Activated naive CD4-positive, alpha-beta T cell treated with anti-CD3 and anti-CD28 coated beads, Interleukin-2, amount 10 ng/mL, durations not matched to agents 7 days and 5 days (primary cell): ENCODE data around the gene FCHSD2.
"Not testable (repeated sequence)": the region's sequence is repeated elsewhere in the genome, so short reads cannot be mapped to it uniquely, and the experiment has no call there.

ENCODE experiments used
- CTCF ChIA-PET: fragments of 350-600 bp; sonication (Branson Sonifier 250); formaldehyde crosslinking; loops from one replicate; lab custom pipeline; 2021; ENCODE audit warnings: antibody characterized with exemption; lab: Charles Lee
- DNase-seq: peaks from one replicate; pipeline ENCODE4 v3.0.0-alpha.2; 2020
- H3K27ac Mint-ChIP-seq: one replicate; pipeline ENCODE4 v1.8.0; 2021; ENCODE audit warnings: mild to moderate bottlenecking, moderate library complexity, mixed read lengths
- H3K27me3 Mint-ChIP-seq: one replicate; pipeline ENCODE4 v1.8.0; 2021; ENCODE audit warnings: mild to moderate bottlenecking, mixed read lengths
- H3K36me3 Mint-ChIP-seq: one replicate; pipeline ENCODE4 v1.8.0; 2021; ENCODE audit warnings: mixed read lengths
- H3K4me1 Mint-ChIP-seq: one replicate; pipeline ENCODE4 v1.8.0; 2021; ENCODE audit warnings: mixed read lengths
- H3K4me3 Mint-ChIP-seq: one replicate; pipeline ENCODE4 v1.8.0; 2021; ENCODE audit warnings: mild to moderate bottlenecking, moderate library complexity, mixed read lengths
- H3K9me3 Mint-ChIP-seq: one replicate; pipeline ENCODE4 v1.8.0; 2021; ENCODE audit warnings: mixed read lengths

Gene FCHSD2

DNA sequence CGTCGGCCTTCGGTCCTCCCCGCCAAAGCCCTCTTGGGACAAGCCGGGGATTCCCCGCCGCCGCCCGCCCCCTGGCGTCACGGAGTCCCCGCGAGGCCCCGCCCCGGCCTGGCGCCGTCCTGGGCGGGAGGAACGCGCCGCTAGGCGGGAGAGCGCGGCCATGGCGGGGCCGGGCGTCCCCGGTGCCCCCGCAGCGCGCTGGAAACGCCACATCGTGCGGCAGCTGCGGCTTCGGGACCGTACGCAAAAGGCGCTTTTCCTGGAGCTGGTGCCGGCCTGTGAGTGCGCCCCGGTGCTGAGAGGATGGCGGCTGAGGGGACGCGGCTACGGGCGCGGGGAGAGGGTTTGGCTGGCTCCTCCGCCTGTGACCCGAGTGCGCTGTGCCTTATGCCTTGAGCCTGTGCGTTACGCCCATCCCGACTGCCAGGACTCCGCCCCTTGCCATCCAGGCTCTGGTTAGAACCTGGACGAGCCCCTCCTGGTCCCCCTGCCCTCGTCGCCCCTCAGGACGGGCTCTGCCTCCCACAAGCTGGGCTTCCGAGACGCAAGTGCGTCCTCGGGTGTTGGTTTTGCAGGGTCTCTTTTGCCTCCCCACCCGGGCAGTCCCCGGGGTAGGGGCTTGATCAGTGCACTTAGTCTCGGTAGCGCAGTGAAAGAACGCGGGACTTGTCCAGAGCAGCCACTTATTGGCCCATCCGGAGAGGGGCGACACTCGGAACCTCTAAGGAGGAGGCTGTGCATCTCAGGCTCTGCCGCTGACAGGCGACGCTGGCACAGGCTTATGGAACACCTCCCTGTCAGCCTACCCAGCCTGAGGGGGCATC is 327.6 kb downstream of the FCHSD2 start, which contains the start of gene ATG16L2:
ATG16L2 (plus strand) TSS at position 126 of the 824 bp plus-strand sequence; CDS start at position 161, 35 bp downstream.
- CTCF ChIA-PET = interaction anchor here (1.4 to 6.0 kb wide), 7 partner anchors 20 to 364 kb away, joined by 4 to 48 read pairs (median 7); partner anchors contain the start of gene STARD10
- peak within 1 kb of the TSS; percentile 99 for H3K27ac Mint-ChIP-seq

DNA sequence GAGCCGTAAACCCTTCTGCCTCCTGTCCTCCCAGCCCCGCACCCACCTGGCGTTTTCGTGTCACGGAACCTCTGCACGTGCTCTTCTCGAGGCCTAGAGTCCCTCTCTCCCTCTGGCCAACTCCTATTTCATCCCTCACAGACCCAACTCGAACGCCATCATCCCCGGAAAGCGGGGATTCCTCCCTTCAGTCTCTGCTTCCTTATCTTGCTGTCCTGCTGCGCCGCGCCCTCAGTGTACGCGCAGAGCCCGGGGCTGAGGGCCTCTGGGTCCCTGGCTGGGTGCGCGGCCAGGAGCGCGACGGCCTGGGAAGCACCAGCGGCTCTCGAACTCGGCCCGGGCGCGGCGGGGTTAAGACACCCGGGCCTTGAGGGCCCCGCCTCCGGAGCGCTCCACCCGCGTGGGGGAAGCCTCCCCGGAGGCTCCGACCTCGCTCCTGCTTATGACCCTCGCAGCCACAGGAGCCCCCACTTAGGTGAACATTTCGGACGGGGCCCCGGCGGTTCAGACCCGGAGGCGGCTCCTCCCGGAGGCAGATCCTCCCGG is 328.3 kb downstream of the FCHSD2 start:
- Mint-ChIP-seq H3K27me3 (no peaks in the 10 kb centered on the region), H3K4me1 (peaks cover 53% of the 10 kb centered on the region), H3K36me3 (peaks cover 40% of the 10 kb centered on the region), H3K4me3 (peak overlapping the region; percentile 99), H3K27ac (peak overlapping the region; percentile 98), H3K9me3 (no peaks in the 10 kb centered on the region)
- CTCF ChIA-PET = interaction anchor here (0.7 to 6.0 kb wide), 14 partner anchors 12 to 364 kb away, joined by 3 to 48 read pairs (median 4); partner anchors contain the start of gene STARD10
- peak; percentile 85 for DNase-seq

More for the DNA sequence above, 327.6 kb downstream of the FCHSD2 start, which contains the start of gene ATG16L2:
- no peaks in the 10 kb centered on the region for H3K9me3 Mint-ChIP-seq
- H3K27me3 Mint-ChIP-seq = no peaks in the 10 kb centered on the region
- H3K4me1 Mint-ChIP-seq = peaks cover 59% of the 10 kb centered on the region
- H3K36me3 Mint-ChIP-seq = peaks cover 43% of the 10 kb centered on the region
- peak within 1 kb of the TSS; percentile 99 for H3K4me3 Mint-ChIP-seq
- DNase-seq = peak; percentile 90

GRCh38 chr11:72812967-72813739 is 329.0 kb downstream of the FCHSD2 start:
- CTCF ChIA-PET = interaction anchor here (0.5 to 6.0 kb wide), 17 partner anchors 11 to 367 kb away, joined by 3 to 48 read pairs (median 3); partner anchors contain the start of gene STARD10
- Mint-ChIP-seq H3K4me1 (peaks cover 54% of the 10 kb centered on the region), H3K36me3 (peaks cover 39% of the 10 kb centered on the region), H3K27me3 (no peaks in the 10 kb centered on the region), H3K27ac (peak overlapping the region; percentile 98), H3K4me3 (peak overlapping the region; percentile 99), H3K9me3 (no peaks in the 10 kb centered on the region)
- peak; percentile 79 for DNase-seq

DNA sequence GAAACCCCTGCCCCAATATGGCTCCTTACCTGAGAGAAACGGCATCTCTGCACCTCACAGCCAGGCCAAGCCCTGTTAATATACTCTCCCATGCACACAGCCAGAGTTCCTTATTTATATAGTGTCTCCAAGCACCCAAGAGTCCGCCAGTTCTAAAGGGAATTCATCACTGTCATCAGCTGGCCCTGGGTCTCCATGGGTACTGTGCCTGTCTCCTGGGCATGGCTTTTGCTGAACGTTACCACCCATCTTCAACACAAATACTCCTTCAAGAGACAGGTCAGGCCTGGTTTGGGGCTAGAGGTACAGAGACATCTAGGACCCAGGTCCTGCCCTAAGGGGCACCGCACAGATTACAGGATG is 329.5 kb downstream of the FCHSD2 start:
- peaks cover 51% of the 10 kb centered on the region for H3K4me1 Mint-ChIP-seq
- no peak for DNase-seq
- no peaks in the 10 kb centered on the region for H3K9me3 Mint-ChIP-seq
- CTCF ChIA-PET = interaction anchor here (0.5 to 6.0 kb wide), 12 partner anchors 10 to 368 kb away, joined by 3 to 48 read pairs (median 4); partner anchors contain the start of gene STARD10
- H3K4me3 Mint-ChIP-seq = peak overlapping the region; percentile 99
- no peaks in the 10 kb centered on the region for H3K27me3 Mint-ChIP-seq
- peak overlapping the region; percentile 98 for H3K27ac Mint-ChIP-seq
- peaks cover 34% of the 10 kb centered on the region for H3K36me3 Mint-ChIP-seq

DNA sequence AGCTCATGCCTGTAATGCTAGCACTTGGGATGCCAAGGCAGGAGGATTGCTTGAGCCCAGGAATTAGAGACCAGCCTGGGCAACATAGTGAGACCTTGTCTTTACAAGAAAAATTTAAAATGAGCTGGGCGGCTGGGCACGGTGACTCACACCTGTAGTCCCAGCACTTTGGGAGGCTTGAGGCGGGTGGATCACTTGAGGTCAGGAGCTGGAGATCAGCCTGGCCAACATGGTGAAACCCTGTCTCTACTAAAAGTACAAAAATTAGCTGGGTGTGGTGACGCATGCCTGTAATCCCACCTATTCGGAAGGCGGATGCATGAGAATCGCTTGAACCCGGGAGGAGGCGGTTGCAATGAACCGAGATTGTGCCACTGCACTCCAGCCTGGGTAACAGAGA is 330.4 kb downstream of the FCHSD2 start:
- H3K27ac Mint-ChIP-seq = peak overlapping the region; percentile 45
- H3K4me3 Mint-ChIP-seq = peak overlapping the region; percentile 66
- H3K36me3 Mint-ChIP-seq = peaks cover 33% of the 10 kb centered on the region
- not testable (repeated sequence) for H3K9me3 Mint-ChIP-seq, DNase-seq, H3K27me3 Mint-ChIP-seq
- CTCF ChIA-PET = interaction anchor here (1.0 to 6.0 kb wide), 4 partner anchors 18 to 87 kb away, joined by 3 to 48 read pairs (median 4); partner anchors contain the start of gene STARD10
- H3K4me1 Mint-ChIP-seq = peaks cover 46% of the 10 kb centered on the region

- Mint-ChIP-seq H3K27ac (no peak overlapping the region), H3K4me3 (no peak overlapping the region), H3K9me3 (no peaks in the 10 kb centered on the region), H3K36me3 (peaks cover 26% of the 10 kb centered on the region), H3K4me1 (peaks cover 38% of the 10 kb centered on the region), H3K27me3 (no peaks in the 10 kb centered on the region)
- CTCF ChIA-PET = interaction anchor here (0.7 to 6.0 kb wide), 4 partner anchors 15 to 83 kb away, joined by 3 to 48 read pairs (median 6); partner anchors contain the start of gene STARD10
- no peak for DNase-seq
Measured at GRCh38 chr11:72808331-72808798, 333.8 kb downstream of the FCHSD2 start.

DNA sequence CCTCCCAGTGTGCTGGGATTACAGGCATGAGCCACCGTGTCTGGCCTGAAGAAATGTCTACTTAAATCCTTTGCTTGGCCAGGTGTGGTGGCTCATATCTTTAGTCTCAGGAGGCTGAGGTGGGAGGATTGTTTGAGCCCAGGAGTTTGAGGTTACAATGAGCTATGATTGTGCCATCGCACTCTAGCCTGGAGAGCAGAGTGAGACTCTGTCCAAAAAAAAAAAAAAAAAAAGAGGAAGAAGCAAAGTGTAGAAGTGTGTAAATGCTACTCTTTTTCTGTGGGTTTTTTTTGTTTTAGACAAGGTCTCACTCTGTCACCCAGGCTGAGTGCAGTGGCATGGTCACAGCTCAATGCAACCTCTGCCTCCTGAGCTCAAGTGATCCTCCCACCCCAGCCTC is 334.3 kb downstream of the FCHSD2 start:
- no peak for DNase-seq
- peaks cover 32% of the 10 kb centered on the region for H3K4me1 Mint-ChIP-seq
- peaks cover 25% of the 10 kb centered on the region for H3K36me3 Mint-ChIP-seq
- H3K27ac Mint-ChIP-seq = no peak overlapping the region
- no peaks in the 10 kb centered on the region for H3K9me3 Mint-ChIP-seq
- CTCF ChIA-PET = interaction anchor here (1.2 to 1.9 kb wide), 2 partner anchors 13 to 82 kb away, joined by 3 to 9 read pairs; partner anchors contain the start of gene STARD10
- H3K4me3 Mint-ChIP-seq = no peak overlapping the region
- H3K27me3 Mint-ChIP-seq = no peaks in the 10 kb centered on the region

DNA sequence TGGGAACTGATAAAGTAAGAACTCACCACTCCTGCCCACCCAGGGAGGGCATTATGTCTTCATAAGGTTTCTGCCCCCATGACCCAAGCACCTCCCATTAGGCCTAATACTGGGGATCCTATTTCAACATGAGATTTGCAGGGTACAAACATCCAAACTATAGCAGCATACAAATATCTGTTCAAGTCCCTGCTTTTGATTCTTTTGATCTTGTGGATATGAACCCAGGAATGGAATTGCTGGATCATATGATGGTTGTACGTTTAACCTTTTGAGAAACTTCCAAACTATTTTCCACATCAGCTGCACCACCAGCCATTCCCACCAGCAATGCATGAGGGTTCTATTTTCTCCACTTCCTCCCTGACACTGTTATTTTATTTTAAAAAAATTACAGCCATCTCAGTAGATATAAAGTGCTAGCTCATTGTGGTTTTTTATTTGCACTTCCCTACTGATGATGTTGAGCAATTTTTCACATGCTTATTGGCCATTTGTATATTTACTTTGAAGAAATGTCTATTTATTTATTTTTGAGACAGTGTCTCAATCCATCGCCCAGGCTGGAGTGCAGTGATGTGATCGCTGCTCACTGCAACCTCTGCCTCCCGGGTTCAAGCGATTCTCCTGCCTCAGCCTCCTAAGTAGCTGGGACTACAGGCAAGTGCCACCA is 335.0 kb downstream of the FCHSD2 start:
- CTCF ChIA-PET = interaction anchor here (1.2 to 1.9 kb wide), 2 partner anchors 13 to 82 kb away, joined by 3 to 9 read pairs; partner anchors contain the start of gene STARD10
- DNase-seq = no peak

DNA sequence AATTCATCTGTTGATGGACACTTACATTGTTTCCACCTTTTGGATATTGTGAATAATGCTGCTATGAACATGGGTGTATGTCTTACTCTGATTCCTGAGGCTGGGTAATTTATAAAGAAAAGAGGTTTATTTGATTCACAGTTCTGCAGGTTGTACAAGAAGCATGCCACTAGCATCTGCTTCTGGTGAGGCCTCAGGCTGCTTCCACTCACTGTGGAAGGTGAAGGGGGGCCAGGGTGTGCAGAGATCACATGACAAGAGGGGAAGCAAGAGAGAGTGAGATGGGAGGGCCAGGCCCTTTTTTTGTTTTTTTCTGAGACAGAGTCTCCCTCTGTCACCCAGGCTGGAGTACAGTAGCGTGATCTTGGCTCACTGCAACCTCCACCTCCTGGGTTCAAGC is 335.7 kb downstream of the FCHSD2 start:
- H3K9me3 Mint-ChIP-seq, H3K4me3 Mint-ChIP-seq, H3K27ac Mint-ChIP-seq, H3K27me3 Mint-ChIP-seq, DNase-seq: not testable (repeated sequence)
- CTCF ChIA-PET = interaction anchor here (1.9 kb wide), 1 partner anchor 81 kb away, joined by 9 read pairs; no protein-coding TSS in a partner anchor
- Mint-ChIP-seq H3K4me1 (peaks cover 19% of the 10 kb centered on the region), H3K36me3 (peaks cover 22% of the 10 kb centered on the region)

More for the DNA sequence above, 335.0 kb downstream of the FCHSD2 start:
- Mint-ChIP-seq H3K9me3 (no peaks in the 10 kb centered on the region), H3K36me3 (peaks cover 22% of the 10 kb centered on the region), H3K27me3 (no peaks in the 10 kb centered on the region), H3K4me3 (no peak overlapping the region), H3K4me1 (peaks cover 27% of the 10 kb centered on the region), H3K27ac (no peak overlapping the region)

DNA sequence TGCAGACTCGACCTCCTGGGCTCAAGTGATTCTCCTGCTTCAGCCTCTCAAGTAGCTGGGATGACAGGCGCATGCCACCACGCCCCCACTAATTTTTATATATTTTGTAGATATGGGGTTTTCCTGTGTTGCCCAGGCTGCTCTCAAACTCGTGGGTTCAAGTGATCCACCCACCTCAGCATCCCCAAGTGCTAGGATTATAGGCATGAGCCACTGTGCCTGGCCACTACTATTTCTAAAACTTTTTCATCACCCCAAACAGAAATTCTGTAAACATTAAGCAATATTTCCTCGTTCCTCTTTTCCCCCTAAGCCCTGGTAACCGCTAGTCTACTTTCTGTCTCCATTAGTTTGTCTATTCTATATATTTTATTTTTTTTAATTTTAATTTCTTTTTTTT is 336.9 kb downstream of the FCHSD2 start:
- Mint-ChIP-seq H3K36me3 (peaks cover 17% of the 10 kb centered on the region), H3K9me3 (no peaks in the 10 kb centered on the region), H3K27me3 (no peaks in the 10 kb centered on the region), H3K4me1 (peaks cover 10% of the 10 kb centered on the region), H3K4me3 (no peak overlapping the region), H3K27ac (no peak overlapping the region)
- CTCF ChIA-PET = no interaction called here
- DNase-seq = no peak

- CTCF ChIA-PET = interaction anchor here (0.8 to 1.3 kb wide), 4 partner anchors 9 to 119 kb away, joined by 3 to 6 read pairs (median 3); partner anchors contain the start of gene STARD10
- no peaks in the 10 kb centered on the region for H3K9me3 Mint-ChIP-seq
- no peak overlapping the region for H3K4me3 Mint-ChIP-seq
Measured at GRCh38 chr11:72802822-72803221, 339.3 kb downstream of the FCHSD2 start.

GRCh38 chr11:72799441-72799840 is 342.7 kb downstream of the FCHSD2 start:
- Mint-ChIP-seq H3K4me1 (peaks cover 4% of the 10 kb centered on the region), H3K27me3 (no peaks in the 10 kb centered on the region), H3K27ac (no peak overlapping the region), H3K4me3 (no peak overlapping the region), H3K9me3 (no peaks in the 10 kb centered on the region), H3K36me3 (no peaks in the 10 kb centered on the region)
- no peak for DNase-seq
- CTCF ChIA-PET = interaction anchor here (0.6 kb wide), 1 partner anchor 91 kb away, joined by 3 read pairs; no protein-coding TSS in a partner anchor

More at GRCh38 chr11:72802822-72803221, 339.3 kb downstream of the FCHSD2 start:
- H3K36me3 Mint-ChIP-seq = peaks cover 7% of the 10 kb centered on the region
- H3K27ac Mint-ChIP-seq = no peak overlapping the region
- H3K27me3 Mint-ChIP-seq = no peaks in the 10 kb centered on the region
- H3K4me1 Mint-ChIP-seq = peaks cover 5% of the 10 kb centered on the region
- no peak for DNase-seq

DNA sequence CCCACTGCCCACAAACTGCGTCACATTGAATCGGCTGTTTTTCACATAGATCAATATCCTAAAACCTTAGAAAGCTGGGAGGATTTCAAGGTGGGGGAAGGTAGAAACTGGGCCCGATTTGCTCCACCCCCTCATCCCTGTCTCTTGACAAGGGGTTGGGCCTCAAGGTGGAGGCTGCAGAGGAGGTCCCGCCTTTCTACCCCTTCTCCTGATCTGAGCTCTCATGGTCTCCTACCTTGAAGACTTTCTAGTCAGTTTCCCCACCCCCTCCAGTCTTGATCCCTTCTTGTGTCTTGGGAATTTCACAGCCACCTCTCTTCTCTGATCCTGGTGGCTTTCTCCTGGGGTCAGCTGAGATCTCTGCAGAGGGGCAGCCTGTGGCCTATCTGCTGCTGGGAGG is 343.8 kb downstream of the FCHSD2 start:
- Mint-ChIP-seq H3K4me1 (peaks cover 15% of the 10 kb centered on the region), H3K4me3 (no peak overlapping the region), H3K36me3 (no peaks in the 10 kb centered on the region), H3K27ac (no peak overlapping the region), H3K9me3 (no peaks in the 10 kb centered on the region), H3K27me3 (no peaks in the 10 kb centered on the region)
- no peak for DNase-seq
- CTCF ChIA-PET = interaction anchor here (1.2 kb wide), 1 partner anchor 15 kb away, joined by 3 read pairs; no protein-coding TSS in a partner anchor
